Measurements from ENCODE around the gene ITIH4. TPM values are rescaled to one million over a fixed set of nuclear protein-coding genes. Genes with fewer than 3 reads are reported as not detected.

The ITIH4 gene
- total RNA-seq, 1 experiment from 2014 or later = 2.4 TPM

DNA sequence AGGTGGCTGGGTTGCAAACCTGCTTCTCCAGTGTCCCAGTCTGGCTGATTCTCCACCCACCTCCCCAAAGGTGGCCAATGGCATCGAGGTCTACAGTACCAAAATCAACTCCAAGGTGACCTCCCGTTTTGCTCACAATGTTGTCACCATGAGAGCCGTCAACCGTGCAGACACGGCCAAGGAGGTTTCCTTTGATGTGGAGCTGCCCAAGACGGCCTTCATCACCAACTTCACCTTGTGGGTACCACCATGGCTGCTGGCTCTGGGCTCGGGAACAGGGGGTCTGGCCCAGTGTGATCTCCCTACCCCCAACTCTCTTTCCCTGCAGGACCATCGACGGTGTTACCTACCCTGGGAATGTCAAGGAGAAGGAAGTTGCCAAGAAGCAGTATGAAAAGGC, 34.1 kb downstream of the ITIH4 start (continued):
- TF ChIP-seq, protein P1, sequence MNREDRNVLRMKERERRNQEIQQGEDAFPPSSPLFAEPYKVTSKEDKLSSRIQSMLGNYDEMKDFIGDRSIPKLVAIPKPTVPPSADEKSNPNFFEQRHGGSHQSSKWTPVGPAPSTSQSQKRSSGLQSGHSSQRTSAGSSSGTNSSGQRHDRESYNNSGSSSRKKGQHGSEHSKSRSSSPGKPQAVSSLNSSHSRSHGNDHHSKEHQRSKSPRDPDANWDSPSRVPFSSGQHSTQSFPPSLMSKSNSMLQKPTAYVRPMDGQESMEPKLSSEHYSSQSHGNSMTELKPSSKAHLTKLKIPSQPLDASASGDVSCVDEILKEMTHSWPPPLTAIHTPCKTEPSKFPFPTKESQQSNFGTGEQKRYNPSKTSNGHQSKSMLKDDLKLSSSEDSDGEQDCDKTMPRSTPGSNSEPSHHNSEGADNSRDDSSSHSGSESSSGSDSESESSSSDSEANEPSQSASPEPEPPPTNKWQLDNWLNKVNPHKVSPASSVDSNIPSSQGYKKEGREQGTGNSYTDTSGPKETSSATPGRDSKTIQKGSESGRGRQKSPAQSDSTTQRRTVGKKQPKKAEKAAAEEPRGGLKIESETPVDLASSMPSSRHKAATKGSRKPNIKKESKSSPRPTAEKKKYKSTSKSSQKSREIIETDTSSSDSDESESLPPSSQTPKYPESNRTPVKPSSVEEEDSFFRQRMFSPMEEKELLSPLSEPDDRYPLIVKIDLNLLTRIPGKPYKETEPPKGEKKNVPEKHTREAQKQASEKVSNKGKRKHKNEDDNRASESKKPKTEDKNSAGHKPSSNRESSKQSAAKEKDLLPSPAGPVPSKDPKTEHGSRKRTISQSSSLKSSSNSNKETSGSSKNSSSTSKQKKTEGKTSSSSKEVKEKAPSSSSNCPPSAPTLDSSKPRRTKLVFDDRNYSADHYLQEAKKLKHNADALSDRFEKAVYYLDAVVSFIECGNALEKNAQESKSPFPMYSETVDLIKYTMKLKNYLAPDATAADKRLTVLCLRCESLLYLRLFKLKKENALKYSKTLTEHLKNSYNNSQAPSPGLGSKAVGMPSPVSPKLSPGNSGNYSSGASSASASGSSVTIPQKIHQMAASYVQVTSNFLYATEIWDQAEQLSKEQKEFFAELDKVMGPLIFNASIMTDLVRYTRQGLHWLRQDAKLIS (CRISPR knock-in tag; IDR thresholded peaks at IDR 0.05; ENCODE audit: borderline replicate concordance) = no peak
- TF ChIP-seq, protein P2, sequence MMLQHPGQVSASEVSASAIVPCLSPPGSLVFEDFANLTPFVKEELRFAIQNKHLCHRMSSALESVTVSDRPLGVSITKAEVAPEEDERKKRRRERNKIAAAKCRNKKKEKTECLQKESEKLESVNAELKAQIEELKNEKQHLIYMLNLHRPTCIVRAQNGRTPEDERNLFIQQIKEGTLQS (CRISPR knock-in tag; conservative IDR thresholded peaks at IDR 0.05) = no peak
- TF ChIP-seq, protein P3, sequence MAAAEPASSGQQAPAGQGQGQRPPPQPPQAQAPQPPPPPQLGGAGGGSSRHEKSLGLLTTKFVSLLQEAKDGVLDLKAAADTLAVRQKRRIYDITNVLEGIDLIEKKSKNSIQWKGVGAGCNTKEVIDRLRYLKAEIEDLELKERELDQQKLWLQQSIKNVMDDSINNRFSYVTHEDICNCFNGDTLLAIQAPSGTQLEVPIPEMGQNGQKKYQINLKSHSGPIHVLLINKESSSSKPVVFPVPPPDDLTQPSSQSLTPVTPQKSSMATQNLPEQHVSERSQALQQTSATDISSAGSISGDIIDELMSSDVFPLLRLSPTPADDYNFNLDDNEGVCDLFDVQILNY (CRISPR knock-in tag; IDR thresholded peaks at IDR 0.05) = no peak
- no peak for TF ChIP-seq ZNF232 (CRISPR knock-in tag; IDR thresholded peaks at IDR 0.05)
- TF ChIP-seq, protein P4, sequence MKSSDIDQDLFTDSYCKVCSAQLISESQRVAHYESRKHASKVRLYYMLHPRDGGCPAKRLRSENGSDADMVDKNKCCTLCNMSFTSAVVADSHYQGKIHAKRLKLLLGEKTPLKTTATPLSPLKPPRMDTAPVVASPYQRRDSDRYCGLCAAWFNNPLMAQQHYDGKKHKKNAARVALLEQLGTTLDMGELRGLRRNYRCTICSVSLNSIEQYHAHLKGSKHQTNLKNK (CRISPR knock-in tag; IDR thresholded peaks at IDR 0.05) = no peak
- TF ChIP-seq NR1H2 (CRISPR knock-in tag; IDR thresholded peaks at IDR 0.05) = no peak
- no peak for TF ChIP-seq IRF2 (CRISPR knock-in tag; IDR thresholded peaks at IDR 0.05; ENCODE audit: borderline replicate concordance, low read depth)
- TF ChIP-seq, protein P5, sequence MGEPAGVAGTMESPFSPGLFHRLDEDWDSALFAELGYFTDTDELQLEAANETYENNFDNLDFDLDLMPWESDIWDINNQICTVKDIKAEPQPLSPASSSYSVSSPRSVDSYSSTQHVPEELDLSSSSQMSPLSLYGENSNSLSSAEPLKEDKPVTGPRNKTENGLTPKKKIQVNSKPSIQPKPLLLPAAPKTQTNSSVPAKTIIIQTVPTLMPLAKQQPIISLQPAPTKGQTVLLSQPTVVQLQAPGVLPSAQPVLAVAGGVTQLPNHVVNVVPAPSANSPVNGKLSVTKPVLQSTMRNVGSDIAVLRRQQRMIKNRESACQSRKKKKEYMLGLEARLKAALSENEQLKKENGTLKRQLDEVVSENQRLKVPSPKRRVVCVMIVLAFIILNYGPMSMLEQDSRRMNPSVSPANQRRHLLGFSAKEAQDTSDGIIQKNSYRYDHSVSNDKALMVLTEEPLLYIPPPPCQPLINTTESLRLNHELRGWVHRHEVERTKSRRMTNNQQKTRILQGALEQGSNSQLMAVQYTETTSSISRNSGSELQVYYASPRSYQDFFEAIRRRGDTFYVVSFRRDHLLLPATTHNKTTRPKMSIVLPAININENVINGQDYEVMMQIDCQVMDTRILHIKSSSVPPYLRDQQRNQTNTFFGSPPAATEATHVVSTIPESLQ (CRISPR knock-in tag; IDR thresholded peaks at IDR 0.05) = no peak

DNA sequence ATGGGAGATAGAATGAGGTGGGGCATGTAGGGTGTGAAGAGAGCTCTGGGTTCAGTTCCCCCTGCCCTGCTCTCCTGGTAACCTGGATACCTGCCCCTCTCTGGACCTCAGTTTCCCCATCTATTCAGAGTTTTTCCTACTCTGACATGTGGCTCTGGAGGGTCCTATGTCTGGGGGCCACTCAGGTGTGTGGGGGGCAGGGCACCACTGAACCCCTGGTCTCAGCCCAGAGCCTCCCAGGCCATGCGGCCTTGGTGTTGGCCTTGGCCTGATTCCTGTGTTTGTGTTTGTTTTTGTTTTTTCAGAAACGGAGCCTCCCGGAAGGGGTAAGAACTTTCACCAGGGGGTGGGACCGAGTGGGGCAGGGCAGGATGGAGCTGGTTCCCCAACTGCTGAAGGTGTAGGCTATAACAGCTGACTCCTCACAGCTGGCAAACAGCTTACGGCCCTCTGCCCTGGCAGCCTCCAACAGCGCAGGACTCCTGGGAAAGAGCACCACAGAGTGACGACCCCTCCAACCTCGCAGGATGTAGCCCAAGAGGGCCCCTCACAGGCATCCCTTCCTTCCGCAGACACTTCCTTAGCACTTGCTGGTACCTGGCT, 35.1 kb downstream of the ITIH4 start:
- DNase-seq (ENCODE audit: low spot score) (no peak), ATAC-seq (no peak)
- no peaks in the 10 kb centered on the region for H3K36me3 Mint-ChIP-seq
- no peaks in the 10 kb centered on the region for H3K9me3 Mint-ChIP-seq
- H3K27me3 Mint-ChIP-seq (ENCODE audit: low read depth) = no peaks in the 10 kb centered on the region; the same call in 1 of the 2 replicates
- ChIA-PET CTCF (interaction anchor here (1.4 to 5.5 kb wide), 2 partner anchors 26 to 48 kb away, joined by 3 to 96 read pairs; no protein-coding TSS in a partner anchor), POLR2A (no interaction called here)
- H3K27ac Mint-ChIP-seq = no peak overlapping the region
- H3K4me1 Mint-ChIP-seq = no peaks in the 10 kb centered on the region
- no peak overlapping the region for H3K4me3 Mint-ChIP-seq
- TF ChIP-seq ZNF121 (CRISPR knock-in tag; IDR thresholded peaks at IDR 0.05) (no peak), GABPB1 (CRISPR knock-in tag; IDR thresholded peaks at IDR 0.05) (peak; percentile 19; the same call in 1 of the 2 replicates)

DNA sequence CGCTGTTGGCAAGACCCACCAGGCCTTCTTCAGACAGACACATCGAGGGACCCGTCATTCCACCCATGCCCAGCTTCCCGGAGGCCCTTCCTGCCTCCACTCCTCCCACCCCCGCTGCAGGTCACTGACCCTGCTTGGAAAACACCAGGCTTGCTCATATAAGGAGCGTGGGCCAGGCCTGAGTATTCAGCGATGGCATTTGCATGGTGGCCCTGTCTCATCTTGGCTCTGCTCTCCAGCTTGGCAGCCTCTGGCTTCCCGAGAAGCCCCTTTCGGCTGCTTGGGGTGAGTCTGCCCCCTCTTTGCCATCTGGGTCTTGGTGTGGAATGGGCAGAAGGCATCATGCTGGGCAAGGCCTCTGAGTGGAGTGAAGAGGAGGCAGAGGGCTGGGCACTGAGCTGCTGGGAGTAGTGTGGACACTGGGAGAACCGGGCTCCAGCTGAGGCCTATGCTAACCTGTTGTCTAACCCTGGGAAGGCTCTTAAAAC, 35.8 kb downstream of the ITIH4 start, which contains the start of gene ITIH3:
Gene ITIH3 (plus strand): TSS at position 185 of the 488 bp plus-strand sequence. CDS start 8 bp downstream, at position 193.
- no peak for ATAC-seq
- ChIA-PET POLR2A (no interaction called here), CTCF (interaction anchor here (1.4 to 5.5 kb wide), 3 partner anchors 25 to 49 kb away, joined by 3 to 96 read pairs (median 46); partner anchors contain the start of gene NEK4)
- no peaks in the 10 kb centered on the region for H3K9me3 Mint-ChIP-seq
- no peaks in the 10 kb centered on the region; the same call in 1 of the 2 replicates for H3K27me3 Mint-ChIP-seq (ENCODE audit: low read depth)
- H3K4me1 Mint-ChIP-seq = no peaks in the 10 kb centered on the region
- DNase-seq (ENCODE audit: low spot score) = no peak
- H3K27ac Mint-ChIP-seq = no peak within 1 kb of the TSS
- H3K36me3 Mint-ChIP-seq = no peaks in the 10 kb centered on the region
- no peak within 1 kb of the TSS for H3K4me3 Mint-ChIP-seq
- TF ChIP-seq, protein P6, sequence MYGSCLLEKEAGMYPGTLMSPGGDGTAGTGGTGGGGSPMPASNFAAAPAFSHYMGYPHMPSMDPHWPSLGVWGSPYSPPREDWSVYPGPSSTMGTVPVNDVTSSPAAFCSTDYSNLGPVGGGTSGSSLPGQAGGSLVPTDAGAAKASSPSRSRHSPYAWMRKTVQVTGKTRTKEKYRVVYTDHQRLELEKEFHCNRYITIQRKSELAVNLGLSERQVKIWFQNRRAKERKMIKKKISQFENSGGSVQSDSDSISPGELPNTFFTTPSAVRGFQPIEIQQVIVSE (CRISPR knock-in tag; IDR thresholded peaks at IDR 0.05; ENCODE audit: borderline replicate concordance) = no peak
- TF ChIP-seq NFYB (CRISPR knock-in tag; conservative IDR thresholded peaks at IDR 0.05; ENCODE audit: low read depth) = no peak
- TF ChIP-seq, protein P7, sequence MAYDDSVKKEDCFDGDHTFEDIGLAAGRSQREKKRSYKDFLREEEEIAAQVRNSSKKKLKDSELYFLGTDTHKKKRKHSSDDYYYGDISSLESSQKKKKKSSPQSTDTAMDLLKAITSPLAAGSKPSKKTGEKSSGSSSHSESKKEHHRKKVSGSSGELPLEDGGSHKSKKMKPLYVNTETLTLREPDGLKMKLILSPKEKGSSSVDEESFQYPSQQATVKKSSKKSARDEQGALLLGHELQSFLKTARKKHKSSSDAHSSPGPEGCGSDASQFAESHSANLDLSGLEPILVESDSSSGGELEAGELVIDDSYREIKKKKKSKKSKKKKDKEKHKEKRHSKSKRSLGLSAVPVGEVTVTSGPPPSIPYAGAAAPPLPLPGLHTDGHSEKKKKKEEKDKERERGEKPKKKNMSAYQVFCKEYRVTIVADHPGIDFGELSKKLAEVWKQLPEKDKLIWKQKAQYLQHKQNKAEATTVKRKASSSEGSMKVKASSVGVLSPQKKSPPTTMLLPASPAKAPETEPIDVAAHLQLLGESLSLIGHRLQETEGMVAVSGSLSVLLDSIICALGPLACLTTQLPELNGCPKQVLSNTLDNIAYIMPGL (CRISPR knock-in tag; IDR thresholded peaks at IDR 0.05) = no peak
- TF ChIP-seq, protein P8, sequence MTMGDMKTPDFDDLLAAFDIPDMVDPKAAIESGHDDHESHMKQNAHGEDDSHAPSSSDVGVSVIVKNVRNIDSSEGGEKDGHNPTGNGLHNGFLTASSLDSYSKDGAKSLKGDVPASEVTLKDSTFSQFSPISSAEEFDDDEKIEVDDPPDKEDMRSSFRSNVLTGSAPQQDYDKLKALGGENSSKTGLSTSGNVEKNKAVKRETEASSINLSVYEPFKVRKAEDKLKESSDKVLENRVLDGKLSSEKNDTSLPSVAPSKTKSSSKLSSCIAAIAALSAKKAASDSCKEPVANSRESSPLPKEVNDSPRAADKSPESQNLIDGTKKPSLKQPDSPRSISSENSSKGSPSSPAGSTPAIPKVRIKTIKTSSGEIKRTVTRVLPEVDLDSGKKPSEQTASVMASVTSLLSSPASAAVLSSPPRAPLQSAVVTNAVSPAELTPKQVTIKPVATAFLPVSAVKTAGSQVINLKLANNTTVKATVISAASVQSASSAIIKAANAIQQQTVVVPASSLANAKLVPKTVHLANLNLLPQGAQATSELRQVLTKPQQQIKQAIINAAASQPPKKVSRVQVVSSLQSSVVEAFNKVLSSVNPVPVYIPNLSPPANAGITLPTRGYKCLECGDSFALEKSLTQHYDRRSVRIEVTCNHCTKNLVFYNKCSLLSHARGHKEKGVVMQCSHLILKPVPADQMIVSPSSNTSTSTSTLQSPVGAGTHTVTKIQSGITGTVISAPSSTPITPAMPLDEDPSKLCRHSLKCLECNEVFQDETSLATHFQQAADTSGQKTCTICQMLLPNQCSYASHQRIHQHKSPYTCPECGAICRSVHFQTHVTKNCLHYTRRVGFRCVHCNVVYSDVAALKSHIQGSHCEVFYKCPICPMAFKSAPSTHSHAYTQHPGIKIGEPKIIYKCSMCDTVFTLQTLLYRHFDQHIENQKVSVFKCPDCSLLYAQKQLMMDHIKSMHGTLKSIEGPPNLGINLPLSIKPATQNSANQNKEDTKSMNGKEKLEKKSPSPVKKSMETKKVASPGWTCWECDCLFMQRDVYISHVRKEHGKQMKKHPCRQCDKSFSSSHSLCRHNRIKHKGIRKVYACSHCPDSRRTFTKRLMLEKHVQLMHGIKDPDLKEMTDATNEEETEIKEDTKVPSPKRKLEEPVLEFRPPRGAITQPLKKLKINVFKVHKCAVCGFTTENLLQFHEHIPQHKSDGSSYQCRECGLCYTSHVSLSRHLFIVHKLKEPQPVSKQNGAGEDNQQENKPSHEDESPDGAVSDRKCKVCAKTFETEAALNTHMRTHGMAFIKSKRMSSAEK (CRISPR knock-in tag; IDR thresholded peaks at IDR 0.05; ENCODE audit: borderline replicate concordance) = no peak
- no peak for TF ChIP-seq NR1H2 (CRISPR knock-in tag; IDR thresholded peaks at IDR 0.05)
- TF ChIP-seq, protein P9, sequence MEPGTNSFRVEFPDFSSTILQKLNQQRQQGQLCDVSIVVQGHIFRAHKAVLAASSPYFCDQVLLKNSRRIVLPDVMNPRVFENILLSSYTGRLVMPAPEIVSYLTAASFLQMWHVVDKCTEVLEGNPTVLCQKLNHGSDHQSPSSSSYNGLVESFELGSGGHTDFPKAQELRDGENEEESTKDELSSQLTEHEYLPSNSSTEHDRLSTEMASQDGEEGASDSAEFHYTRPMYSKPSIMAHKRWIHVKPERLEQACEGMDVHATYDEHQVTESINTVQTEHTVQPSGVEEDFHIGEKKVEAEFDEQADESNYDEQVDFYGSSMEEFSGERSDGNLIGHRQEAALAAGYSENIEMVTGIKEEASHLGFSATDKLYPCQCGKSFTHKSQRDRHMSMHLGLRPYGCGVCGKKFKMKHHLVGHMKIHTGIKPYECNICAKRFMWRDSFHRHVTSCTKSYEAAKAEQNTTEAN (CRISPR knock-in tag; IDR thresholded peaks at IDR 0.05) = no peak
